Keratinocyte (primary cell): ENCODE results near the gene LHX5.

Source experiments
- EZH2 ChIP-seq: IDR thresholded peaks from one replicate; pipeline ENCODE4 v1.6.1; 2012; ENCODE audit warnings: inconsistent platforms, mild to moderate bottlenecking, low read length, moderate library complexity
- TF ChIP-seq, protein P1 (sequence below), 3 experiments: IDR thresholded peaks in 1 of 3; conservative IDR thresholded peaks in 1 of 3; optimal IDR thresholded peaks in 1 of 3; 2 replicates in 2 of 3; 3 replicates in 1 of 3; pipeline versions ENCODE3 to v1.5.1; 2011; ENCODE audit warnings: low read length in 3 of 3, mild to moderate bottlenecking in 3 of 3, moderate library complexity in 2 of 3, control low read depth in 1 of 3, inconsistent platforms in 1 of 3; ENCODE audit not compliant: insufficient read depth in 2 of 3; ENCODE audit errors: extremely low read depth in 1 of 3

DNA sequence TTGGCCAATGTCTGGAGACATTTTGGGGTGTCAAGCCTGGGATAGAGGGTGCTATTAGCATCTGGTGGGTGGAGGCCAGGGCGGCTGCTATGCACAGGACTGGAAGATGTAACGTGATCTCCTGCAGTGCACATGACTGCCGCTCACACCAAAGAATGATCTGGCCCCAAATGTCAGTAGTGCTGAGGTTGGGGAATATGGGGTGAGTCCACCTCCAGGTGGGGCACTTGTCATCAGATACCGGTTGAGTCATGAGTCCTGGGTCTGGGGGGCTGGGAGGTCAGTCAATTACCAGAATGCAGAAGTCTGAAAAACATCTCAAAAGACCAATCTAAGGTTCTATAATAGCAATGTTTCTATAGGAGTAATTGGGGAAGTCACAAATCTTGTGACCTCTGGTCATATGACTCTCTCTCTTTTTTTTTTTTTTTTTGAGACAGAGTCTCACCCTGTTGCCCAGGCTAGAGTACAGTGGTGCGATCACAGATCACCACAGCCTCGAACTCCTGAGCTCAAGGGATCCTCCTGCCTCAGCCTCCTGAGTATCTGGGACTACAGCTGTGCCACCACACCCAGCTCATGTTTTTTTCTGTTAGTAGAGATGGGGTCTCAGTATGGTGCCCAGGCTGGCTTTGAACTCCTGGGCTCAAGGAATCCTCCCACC, 55.4 kb downstream of the LHX5 start:
- TF ChIP-seq, protein P1, sequence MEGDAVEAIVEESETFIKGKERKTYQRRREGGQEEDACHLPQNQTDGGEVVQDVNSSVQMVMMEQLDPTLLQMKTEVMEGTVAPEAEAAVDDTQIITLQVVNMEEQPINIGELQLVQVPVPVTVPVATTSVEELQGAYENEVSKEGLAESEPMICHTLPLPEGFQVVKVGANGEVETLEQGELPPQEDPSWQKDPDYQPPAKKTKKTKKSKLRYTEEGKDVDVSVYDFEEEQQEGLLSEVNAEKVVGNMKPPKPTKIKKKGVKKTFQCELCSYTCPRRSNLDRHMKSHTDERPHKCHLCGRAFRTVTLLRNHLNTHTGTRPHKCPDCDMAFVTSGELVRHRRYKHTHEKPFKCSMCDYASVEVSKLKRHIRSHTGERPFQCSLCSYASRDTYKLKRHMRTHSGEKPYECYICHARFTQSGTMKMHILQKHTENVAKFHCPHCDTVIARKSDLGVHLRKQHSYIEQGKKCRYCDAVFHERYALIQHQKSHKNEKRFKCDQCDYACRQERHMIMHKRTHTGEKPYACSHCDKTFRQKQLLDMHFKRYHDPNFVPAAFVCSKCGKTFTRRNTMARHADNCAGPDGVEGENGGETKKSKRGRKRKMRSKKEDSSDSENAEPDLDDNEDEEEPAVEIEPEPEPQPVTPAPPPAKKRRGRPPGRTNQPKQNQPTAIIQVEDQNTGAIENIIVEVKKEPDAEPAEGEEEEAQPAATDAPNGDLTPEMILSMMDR (optimal IDR thresholded peaks at IDR 0.05 in 1 of 3, IDR thresholded peaks at IDR 0.05 in 1 of 3, conservative IDR thresholded peaks at IDR 0.05 in 1 of 3; ENCODE audit: extremely low read depth in 1 of 3, insufficient read depth in 2 of 3, low read length in 3 of 3) = no peak
- TF ChIP-seq EZH2 = no peak
